A549 treated with GW870086 at 1 μM for 4 hours (cell line): ENCODE results near the gene RRAGB. TPM values are rescaled to one million over a fixed set of nuclear protein-coding genes. Genes with fewer than 3 reads are reported as not detected.

ENCODE experiments used
- total RNA-seq: library from RNA; stranded (reverse); fragments of 200-300 nt; extraction: Qiagen RNA extraction; gene quantifications from 5 replicates; pipeline ENCODE4 v1.2.3, GENCODE V29; 2022; ENCODE audit warnings: low read depth

RRAGB gene
- 12.2 to 14.9 TPM (median 14.1 TPM) in 5 replicates for total RNA-seq

GRCh38 chrX:55717521-55718497 is at the start of gene RRAGB:
RRAGB (plus strand) TSS chrX:55717749; CDS start chrX:55718328, 579 bp downstream.

Other genes with a start within 250 kb of the RRAGB start
- 0.31 to 0.67 TPM (median 0.51 TPM) in 5 replicates for gene USP51, start 227.9 kb upstream of the RRAGB start, total RNA-seq
- not detected in 5 replicates for gene FOXR2, start 94.3 kb upstream of the RRAGB start, total RNA-seq